GM12865 (cell line): ENCODE results near the gene VEGFA.

Source experiments
- DNase-seq: peaks from one replicate; pipeline ENCODE4 v3.0.0; 2010; ENCODE audit warnings: low read depth
- H3K4me3 ChIP-seq: 2 replicates; pipeline ENCODE4 v1.5.1; 2011; ENCODE audit warnings: mild to moderate bottlenecking, low read depth, low read length, control low read depth
- TF ChIP-seq, protein P1 (sequence below): IDR thresholded peaks from 2 replicates; pipeline ENCODE4 v1.5.1; 2011; ENCODE audit warnings: low read length, control low read depth, low read depth, inconsistent platforms; ENCODE audit not compliant: insufficient read depth; ENCODE audit errors: missing control alignments

VEGFA gene

DNA sequence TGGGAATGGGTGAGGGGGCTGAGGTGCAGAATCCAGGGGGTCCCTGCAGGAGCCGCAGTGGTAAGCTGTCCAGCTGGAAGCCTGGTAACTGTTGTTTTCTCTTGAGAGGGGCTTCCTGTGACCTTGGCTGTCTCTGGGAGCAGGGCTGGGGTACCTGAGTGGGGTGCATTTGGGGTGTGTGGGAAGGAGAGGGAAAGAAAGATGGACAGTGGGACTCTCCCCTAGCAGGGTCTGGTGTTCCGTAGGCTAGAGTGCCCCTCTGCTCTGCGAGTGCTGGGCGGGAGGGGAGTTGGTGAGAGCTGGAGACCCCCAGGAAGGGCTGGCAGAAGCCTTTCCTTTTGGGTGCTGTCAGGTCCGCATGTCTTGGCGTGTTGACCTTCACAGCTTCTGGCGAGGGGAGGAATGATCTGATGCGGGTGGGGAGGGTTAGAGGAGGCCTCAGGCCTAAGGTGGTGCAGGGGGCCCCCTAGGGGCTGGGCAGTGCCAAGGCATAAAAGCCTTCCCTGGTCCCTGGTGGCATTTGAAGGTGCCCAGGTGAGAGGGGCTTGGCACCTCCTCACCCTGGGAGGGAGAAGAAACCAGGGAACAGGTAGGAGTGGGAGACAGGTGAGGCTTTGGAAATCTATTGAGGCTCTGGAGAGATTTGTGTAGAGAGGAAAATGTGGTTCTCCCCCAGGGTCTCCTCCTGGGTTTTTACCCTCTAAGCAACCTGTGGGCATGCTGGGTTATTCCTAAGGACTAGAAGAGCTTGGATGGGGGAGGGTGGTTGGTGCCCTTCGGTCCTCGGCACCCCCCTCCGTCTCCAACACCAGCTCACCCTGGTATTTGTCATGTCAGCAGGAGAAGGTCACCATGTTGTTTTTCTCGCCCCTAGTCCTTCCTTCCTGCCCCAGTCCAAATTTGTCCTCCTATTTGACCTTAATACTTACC lies 3.3 kb downstream of the VEGFA start:
- H3K4me3 ChIP-seq = peak overlapping the region; percentile 88
- TF ChIP-seq, protein P1, sequence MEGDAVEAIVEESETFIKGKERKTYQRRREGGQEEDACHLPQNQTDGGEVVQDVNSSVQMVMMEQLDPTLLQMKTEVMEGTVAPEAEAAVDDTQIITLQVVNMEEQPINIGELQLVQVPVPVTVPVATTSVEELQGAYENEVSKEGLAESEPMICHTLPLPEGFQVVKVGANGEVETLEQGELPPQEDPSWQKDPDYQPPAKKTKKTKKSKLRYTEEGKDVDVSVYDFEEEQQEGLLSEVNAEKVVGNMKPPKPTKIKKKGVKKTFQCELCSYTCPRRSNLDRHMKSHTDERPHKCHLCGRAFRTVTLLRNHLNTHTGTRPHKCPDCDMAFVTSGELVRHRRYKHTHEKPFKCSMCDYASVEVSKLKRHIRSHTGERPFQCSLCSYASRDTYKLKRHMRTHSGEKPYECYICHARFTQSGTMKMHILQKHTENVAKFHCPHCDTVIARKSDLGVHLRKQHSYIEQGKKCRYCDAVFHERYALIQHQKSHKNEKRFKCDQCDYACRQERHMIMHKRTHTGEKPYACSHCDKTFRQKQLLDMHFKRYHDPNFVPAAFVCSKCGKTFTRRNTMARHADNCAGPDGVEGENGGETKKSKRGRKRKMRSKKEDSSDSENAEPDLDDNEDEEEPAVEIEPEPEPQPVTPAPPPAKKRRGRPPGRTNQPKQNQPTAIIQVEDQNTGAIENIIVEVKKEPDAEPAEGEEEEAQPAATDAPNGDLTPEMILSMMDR = peak; percentile 94
- peak; percentile 85 for DNase-seq

DNA sequence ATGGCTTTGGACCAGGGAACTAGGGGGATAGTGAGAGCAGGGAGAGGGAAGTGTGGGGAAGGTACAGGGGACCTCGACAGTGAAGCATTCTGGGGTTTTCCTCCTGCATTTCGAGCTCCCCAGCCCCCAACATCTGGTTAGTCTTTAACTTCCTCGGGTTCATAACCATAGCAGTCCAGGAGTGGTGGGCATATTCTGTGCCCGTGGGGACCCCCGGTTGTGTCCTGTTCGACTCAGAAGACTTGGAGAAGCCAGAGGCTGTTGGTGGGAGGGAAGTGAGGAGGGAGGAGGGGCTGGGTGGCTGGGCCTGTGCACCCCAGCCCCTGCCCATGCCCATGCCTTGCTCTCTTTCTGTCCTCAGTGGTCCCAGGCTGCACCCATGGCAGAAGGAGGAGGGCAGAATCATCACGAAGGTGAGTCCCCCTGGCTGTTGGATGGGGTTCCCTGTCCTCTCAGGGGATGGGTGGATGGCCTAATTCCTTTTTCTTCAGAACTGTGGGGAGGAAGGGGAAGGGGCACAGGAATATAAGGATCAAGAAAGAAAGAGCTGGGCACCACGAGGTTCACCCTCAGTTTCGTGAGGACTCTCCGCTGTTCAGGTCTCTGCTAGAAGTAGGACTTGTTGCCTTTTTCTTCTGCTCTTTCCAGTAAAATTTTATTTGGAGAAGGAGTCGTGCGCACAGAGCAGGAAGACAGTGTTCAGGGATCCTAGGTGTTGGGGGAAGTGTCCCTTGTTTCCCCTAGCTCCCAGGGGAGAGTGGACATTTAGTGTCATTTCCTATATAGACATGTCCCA lies 4.2 kb downstream of the VEGFA start:
- peak overlapping the region; percentile 88 for H3K4me3 ChIP-seq
- TF ChIP-seq, protein P1 = no peak
- no peak for DNase-seq

DNA sequence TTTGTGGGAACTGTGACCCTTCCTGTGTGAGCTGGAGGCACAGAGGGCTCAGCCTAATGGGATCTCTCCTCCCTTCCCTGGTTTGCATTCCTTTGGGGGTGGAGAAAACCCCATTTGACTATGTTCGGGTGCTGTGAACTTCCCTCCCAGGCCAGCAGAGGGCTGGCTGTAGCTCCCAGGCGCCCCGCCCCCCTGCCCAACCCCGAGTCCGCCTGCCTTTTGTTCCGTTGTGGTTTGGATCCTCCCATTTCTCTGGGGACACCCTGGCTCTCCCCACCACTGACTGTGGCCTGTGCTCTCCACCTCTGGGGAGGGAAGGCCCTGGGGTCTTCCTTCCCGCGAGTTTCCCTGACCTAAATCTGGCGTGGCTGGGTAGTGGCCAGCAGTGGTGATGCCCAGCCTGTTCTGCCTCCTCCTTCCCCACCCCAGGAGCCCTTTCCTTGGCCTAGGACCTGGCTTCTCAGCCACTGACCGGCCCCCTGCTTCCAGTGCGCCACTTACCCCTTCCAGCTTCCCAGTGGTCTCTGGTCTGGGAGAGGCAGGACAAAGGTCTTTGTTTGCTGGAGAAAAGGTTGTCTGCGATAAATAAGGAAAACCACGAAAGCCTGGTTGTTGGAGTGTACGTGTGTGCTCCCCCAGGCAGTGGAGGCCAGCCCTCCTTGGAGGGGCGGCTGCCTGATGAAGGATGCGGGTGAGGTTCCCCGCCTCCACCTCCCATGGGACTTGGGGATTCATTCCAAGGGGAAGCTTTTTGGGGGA lies 4.9 kb downstream of the VEGFA start:
- H3K4me3 ChIP-seq = peak overlapping the region; percentile 88
- TF ChIP-seq, protein P1 = peak; percentile 92
- DNase-seq = peak; percentile 73

DNA sequence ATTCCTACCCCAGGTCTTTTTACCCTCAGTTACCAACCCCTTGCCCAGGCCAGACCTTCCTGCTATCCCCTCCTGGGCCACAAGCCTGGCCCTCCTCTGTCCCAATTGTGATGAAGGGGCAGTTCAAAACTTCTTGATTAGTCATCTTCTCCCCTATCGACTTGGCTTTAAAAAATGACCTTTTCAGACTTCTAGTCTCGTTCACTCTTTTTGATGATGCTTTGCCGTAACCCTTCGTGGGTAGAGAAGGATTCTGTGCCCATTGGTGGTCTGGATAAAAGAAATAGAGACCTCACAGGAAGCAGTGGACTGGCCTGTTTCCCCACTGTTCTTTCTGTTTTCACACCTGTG lies 5.5 kb downstream of the VEGFA start:
- TF ChIP-seq, protein P1 = no peak
- DNase-seq = no peak
- H3K4me3 ChIP-seq = no peak overlapping the region

DNA sequence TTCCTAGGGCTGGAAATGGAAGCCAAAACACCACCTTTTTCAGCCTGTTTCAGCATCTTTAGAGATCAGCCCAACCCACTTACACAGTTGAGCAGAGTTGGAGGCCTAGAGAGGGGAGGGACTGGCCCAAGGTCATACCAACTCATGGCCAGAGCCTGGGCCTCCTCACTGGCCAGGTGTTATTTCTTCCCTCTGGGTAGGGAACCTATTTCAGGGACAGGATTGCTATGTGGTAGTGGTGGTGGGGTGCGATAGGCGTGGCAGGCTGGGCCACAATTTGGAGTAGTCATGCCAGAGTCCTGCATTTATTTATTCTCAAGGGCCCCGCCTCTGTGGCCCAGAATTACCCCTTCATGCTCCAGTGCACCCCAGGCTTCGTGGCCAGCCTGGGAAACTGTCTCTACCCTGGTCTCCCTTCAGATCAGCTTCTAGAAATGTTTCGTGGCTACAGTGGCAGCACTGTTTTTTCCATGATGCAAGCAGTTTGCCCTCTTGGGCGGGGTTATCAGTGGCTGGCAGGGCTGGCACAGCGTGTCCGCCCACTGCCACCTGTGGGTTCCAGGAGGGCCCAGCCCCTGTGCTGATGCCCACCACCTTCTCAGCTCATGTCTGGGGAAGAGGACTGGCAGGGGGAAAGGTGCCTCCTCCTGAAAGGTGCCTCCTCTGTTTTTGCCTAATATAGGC lies 6.2 kb downstream of the VEGFA start:
- DNase-seq = peak; percentile 44
- TF ChIP-seq, protein P1 = no peak
- H3K4me3 ChIP-seq = no peak overlapping the region

DNA sequence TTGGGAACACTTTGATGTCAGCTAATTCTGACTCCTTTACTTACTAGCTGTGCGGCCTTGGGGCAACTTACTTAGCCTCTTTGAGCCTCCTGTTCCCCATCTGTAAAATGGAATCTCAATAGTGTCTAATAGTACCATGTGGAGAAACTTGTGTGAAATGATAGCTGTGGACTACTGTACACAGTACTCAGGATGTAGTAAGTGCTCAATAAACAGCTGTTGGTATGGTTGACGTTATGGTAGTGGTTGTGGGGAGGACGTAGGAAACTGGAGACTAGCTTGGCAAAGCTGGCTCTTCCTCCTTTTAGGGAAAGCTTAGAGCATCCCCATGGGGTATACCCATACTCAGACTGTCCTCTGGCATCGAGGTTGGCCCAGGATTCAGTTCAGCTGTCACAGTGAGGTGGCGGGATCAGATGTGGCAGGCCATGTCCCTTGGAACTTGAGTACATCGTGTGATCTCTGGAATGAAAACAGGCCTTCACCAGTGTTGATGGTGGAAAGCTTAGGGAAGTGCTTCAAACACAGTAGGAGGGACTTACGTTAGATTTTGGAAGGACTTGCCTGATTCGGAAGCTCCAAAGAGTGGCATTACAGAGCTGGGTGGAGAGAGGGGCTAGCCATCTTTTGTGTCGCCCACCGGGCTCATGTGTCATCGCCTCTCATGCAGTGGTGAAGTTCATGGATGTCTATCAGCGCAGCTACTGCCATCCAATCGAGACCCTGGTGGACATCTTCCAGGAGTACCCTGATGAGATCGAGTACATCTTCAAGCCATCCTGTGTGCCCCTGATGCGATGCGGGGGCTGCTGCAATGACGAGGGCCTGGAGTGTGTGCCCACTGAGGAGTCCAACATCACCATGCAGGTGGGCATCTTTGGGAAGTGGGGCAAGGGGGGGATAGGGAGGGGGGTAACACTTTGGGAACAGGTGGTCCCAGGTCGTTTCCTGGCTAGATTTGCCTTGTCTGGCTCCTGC lies 7.1 kb downstream of the VEGFA start:
- H3K4me3 ChIP-seq = no peak overlapping the region
- no peak for DNase-seq
- TF ChIP-seq, protein P1 = no peak
